ENCODE results near the gene ABL1. TPM values are rescaled to one million over a fixed set of nuclear protein-coding genes. Genes with fewer than 3 reads are reported as not detected.
A peak's percentile ranks its signal among the peaks of the same experiment; 100 is the strongest.
"Not testable (repeated sequence)": the region's sequence is repeated elsewhere in the genome, so short reads cannot be mapped to it uniquely, and the experiment has no call there.

ABL1 gene
- total RNA-seq, 1 donor from 2014 or later, result 91.0 TPM

DNA sequence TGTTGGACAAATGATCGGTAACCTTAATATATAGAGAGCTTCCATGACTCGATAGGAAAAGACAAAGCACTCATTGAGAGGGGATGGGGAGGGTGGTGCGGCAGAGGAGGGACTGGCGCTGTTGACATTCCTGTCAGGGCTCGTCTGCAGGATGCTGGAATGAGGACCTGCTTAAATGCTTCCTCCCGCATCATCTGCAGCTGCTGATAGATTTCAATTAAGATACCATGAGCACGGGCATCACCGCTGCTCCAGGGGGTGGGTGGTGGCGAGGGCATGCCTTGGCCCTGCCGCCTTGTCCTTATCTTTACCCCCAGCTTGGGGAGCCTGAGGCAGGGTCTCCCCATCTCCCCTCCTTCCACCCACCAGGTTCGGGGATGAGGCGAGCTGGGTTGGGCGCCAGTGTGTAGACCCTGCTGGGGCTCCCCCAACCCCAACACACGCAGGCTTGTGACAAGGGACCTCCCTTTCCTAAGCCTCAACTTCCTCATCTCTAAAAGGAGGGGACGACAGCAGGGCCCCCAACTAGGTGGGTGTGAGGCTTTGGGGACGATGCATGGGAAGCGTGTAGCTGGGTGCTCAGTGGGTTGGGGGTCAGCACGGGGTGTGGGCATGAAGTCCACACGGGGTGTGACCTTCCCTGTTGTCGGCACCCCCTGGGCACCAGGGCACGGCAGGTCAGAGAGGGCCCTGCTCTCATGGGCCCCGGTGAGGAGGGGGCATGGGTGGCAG, 73.3 kb downstream of the ABL1 start:
- no peak for DNase-seq (ENCODE audit: low read depth, low spot score)
- Mint-ChIP-seq H3K4me3 (peak overlapping the region; percentile 19), H3K27me3 (ENCODE audit: low read depth) (peaks cover 3% of the 10 kb centered on the region), H3K4me1 (peaks cover 16% of the 10 kb centered on the region), H3K36me3 (ENCODE audit: low read depth) (no peaks in the 10 kb centered on the region), H3K27ac (ENCODE audit: unreplicated experiment) (no peak overlapping the region), H3K9me3 (no peaks in the 10 kb centered on the region)
- TF ChIP-seq, protein P1, sequence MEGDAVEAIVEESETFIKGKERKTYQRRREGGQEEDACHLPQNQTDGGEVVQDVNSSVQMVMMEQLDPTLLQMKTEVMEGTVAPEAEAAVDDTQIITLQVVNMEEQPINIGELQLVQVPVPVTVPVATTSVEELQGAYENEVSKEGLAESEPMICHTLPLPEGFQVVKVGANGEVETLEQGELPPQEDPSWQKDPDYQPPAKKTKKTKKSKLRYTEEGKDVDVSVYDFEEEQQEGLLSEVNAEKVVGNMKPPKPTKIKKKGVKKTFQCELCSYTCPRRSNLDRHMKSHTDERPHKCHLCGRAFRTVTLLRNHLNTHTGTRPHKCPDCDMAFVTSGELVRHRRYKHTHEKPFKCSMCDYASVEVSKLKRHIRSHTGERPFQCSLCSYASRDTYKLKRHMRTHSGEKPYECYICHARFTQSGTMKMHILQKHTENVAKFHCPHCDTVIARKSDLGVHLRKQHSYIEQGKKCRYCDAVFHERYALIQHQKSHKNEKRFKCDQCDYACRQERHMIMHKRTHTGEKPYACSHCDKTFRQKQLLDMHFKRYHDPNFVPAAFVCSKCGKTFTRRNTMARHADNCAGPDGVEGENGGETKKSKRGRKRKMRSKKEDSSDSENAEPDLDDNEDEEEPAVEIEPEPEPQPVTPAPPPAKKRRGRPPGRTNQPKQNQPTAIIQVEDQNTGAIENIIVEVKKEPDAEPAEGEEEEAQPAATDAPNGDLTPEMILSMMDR (conservative IDR thresholded peaks at IDR 0.05), result no peak

DNA sequence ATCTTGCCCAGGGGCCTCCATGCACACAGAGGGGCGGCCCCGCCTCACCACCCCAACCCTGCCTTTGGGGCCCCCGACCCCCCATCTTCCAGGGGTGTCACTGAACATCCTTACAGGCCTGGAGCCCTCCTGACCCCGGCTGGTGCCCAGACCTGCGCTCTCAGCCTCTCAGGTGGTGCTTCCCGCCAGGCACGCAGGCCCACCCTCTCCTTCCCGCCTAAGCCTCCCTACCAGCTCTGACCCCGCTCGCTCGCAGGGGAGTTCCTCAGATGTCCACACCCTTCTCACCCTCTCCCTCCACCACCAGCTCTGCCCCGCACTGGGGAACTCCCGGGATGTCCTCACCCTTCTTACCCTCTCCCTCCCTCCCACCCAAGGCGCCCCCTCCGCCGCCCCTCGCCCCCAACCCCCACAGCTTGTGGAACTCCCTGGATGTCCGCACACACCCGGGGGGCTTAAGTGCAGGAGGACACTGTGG, 73.9 kb downstream of the ABL1 start:
- no peak overlapping the region for H3K27ac Mint-ChIP-seq (ENCODE audit: unreplicated experiment)
- no peak overlapping the region for H3K4me3 Mint-ChIP-seq
- TF ChIP-seq, protein P1 (conservative IDR thresholded peaks at IDR 0.05), result no peak
- H3K4me1 Mint-ChIP-seq, result peaks cover 17% of the 10 kb centered on the region
- H3K9me3 Mint-ChIP-seq, result no peaks in the 10 kb centered on the region
- H3K36me3 Mint-ChIP-seq (ENCODE audit: low read depth), result no peaks in the 10 kb centered on the region
- H3K27me3 Mint-ChIP-seq (ENCODE audit: low read depth), result peaks cover 3% of the 10 kb centered on the region
- DNase-seq (ENCODE audit: low read depth, low spot score), result no peak

DNA sequence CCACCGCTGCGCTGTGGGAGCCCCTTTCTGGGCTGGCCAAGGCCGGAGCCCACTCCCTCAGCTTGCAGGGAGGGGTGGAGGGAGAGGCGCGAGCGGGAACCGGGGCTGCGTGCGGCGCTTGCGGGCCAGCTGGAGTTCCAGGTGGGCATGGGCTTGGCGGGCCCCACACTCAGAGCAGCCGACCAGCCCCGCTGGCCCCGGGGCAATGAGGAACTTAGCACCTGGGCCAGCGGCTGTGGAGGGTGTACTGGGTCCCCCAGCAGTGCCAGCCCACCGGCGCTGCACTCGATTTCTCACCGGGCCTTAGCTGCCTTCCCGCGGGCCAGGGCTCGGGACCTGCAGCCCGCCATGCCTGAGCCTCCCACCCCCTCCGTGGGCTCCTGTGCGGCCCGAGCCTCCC, 75.0 kb downstream of the ABL1 start:
- not testable (repeated sequence) for H3K36me3 Mint-ChIP-seq (ENCODE audit: low read depth); H3K4me3 Mint-ChIP-seq; H3K27ac Mint-ChIP-seq (ENCODE audit: unreplicated experiment); H3K9me3 Mint-ChIP-seq; DNase-seq (ENCODE audit: low read depth, low spot score); H3K27me3 Mint-ChIP-seq (ENCODE audit: low read depth)
- H3K4me1 Mint-ChIP-seq, result peaks cover 17% of the 10 kb centered on the region

DNA sequence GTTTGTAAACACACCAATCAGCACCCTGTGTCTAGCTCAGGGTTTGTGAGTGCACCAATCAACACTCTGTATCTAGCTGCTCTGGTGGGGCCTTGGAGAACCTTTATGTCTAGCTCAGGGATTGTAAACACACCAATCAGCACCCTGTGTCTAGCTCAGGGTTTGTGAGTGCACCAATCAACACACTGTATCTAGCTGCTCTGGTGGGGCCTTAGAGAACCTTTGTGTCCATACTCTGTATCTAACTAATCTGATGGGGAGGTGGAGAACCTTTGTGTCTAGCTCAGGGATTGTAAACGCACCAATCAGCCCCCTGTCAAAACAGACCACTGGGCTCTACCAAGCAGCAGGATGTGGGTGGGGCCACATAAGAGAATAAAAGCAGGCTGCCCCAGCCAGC, 75.6 kb downstream of the ABL1 start:
- not testable (repeated sequence) for H3K4me3 Mint-ChIP-seq; DNase-seq (ENCODE audit: low read depth, low spot score)
- peaks cover 17% of the 10 kb centered on the region for H3K4me1 Mint-ChIP-seq

DNA sequence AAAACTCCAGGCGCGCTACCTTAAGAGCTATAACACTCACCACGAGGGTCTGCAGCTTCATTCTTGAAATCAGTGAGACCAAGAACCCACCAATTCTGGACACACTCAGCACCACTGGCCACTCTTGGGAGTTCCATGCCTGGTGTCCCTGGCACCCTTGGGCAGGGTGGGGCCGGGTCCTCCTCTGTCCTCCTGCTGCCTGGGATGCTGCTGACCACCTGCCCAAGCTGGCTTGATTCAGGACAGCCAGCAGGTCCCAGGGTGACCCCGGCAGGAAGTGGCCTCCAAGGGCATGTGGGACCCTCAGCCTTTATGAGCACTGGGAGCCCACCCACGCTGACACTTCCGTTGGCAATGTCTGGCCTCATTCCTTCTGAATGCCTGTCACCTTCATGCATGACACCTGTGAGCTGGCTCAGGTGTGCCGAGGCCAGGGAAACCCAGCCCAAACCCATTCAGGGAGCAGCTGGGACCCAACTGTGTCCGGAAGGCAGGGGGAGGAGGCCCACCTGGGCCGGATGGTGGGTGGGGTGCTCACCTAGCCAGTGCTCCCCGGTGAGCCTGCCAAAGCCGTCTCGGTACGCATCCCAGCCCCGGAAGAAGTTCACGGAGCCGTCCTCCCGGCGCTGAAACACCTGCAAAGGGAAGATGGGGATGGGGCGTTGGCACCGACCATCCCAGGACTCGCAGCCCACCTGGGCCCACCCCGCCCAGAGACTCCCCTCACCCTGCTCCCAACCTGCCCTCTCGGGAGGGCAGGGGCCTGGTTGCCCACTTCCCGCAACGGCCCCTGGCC, 76.4 kb downstream of the ABL1 start:
- H3K4me1 Mint-ChIP-seq, result peaks cover 17% of the 10 kb centered on the region
- H3K27me3 Mint-ChIP-seq (ENCODE audit: low read depth), result peaks cover 6% of the 10 kb centered on the region

More for the DNA sequence above, 75.6 kb downstream of the ABL1 start:
- not testable (repeated sequence) for H3K9me3 Mint-ChIP-seq; H3K36me3 Mint-ChIP-seq (ENCODE audit: low read depth); H3K27ac Mint-ChIP-seq (ENCODE audit: unreplicated experiment); H3K27me3 Mint-ChIP-seq (ENCODE audit: low read depth)

DNA sequence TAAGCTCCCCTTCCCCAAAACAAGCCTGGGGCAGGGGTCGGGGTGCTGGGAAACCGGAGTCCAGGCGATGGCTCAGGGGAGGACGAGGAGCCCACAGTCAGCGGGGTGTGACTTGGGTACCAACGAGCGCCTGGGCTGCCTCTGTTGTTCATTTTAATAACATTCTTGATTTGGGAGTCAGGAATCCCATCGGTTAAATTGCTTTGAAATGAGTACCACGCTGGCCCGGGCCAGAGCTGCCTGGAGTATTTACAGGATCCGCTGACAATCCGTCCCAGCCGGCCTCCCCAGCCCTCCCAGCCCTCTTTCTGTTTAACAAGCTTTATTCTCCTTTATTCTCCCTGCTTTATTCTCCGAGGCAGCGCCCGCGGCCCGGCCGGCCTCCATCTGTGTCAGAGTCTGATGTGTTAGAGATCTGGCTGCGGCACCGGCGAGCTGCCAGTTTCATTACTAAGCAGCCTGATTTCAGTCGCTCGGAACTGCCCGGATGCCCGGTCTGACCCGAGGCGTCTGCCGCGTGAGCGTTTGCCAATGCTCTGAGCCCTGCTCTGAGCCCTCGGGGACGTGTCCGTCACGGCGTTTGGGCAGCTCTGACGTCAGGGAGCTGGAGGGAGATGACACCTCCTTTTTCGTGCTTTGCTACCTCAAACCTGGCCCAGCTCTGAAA, 78.0 kb downstream of the ABL1 start:
- DNase-seq (ENCODE audit: low read depth, low spot score), result peak; percentile 17
- Mint-ChIP-seq H3K27me3 (ENCODE audit: low read depth) (peaks cover 10% of the 10 kb centered on the region), H3K27ac (ENCODE audit: unreplicated experiment) (no peak overlapping the region), H3K36me3 (ENCODE audit: low read depth) (no peaks in the 10 kb centered on the region), H3K4me1 (peaks cover 13% of the 10 kb centered on the region), H3K9me3 (no peaks in the 10 kb centered on the region), H3K4me3 (no peak overlapping the region)
- TF ChIP-seq, protein P1 (conservative IDR thresholded peaks at IDR 0.05), result no peak

More for the DNA sequence above, 76.4 kb downstream of the ABL1 start:
- H3K4me3 Mint-ChIP-seq, result no peak overlapping the region
- TF ChIP-seq, protein P1 (conservative IDR thresholded peaks at IDR 0.05), result no peak
- no peaks in the 10 kb centered on the region for H3K36me3 Mint-ChIP-seq (ENCODE audit: low read depth)
- no peak overlapping the region for H3K27ac Mint-ChIP-seq (ENCODE audit: unreplicated experiment)
- no peak for DNase-seq (ENCODE audit: low read depth, low spot score)
- H3K9me3 Mint-ChIP-seq, result no peaks in the 10 kb centered on the region
